Neural progenitor cell (in vitro differentiated cells): ENCODE data around the gene TRPM3. TPM values are rescaled to one million over a fixed set of nuclear protein-coding genes. Genes with fewer than 3 reads are reported as not detected.

Experiments
- DNase-seq: peaks from one replicate; pipeline ENCODE4 v3.0.0-alpha.2; 2016; ENCODE audit warnings: low spot score
- H2AFZ ChIP-seq: fragments of 200-600 bp; sonication (generic); replicated peaks from 2 replicates; pipeline ENCODE4 v1.6.1; 2016; ENCODE audit warnings: antibody characterized with exemption
- H3F3A ChIP-seq: fragments of 200-600 bp; sonication (generic); 2 replicates; pipeline ENCODE4 v1.6.1; 2016; ENCODE audit warnings: antibody characterized with exemption, low read depth
- H3K27ac ChIP-seq: fragments of 200-600 bp; sonication (generic); 2 replicates; pipeline ENCODE4 v1.5.1; 2016; ENCODE audit warnings: mild to moderate bottlenecking
- H3K27me3 ChIP-seq: fragments of 200-600 bp; sonication (generic); 2 replicates; pipeline ENCODE4 v1.6.1; 2016; ENCODE audit warnings: mild to moderate bottlenecking, moderate library complexity
- H3K36me3 ChIP-seq: fragments of 200-600 bp; sonication (generic); 2 replicates; pipeline ENCODE4 v1.5.1; 2016
- H3K4me1 ChIP-seq: fragments of 200-600 bp; sonication (generic); 2 replicates; pipeline ENCODE4 v1.6.1; 2016; ENCODE audit warnings: mixed run types
- H3K4me2 ChIP-seq: fragments of 200-600 bp; sonication (generic); 2 replicates; pipeline ENCODE4 v1.6.1; 2016
- H3K4me3 ChIP-seq: fragments of 200-600 bp; sonication (generic); 2 replicates; pipeline ENCODE4 v1.5.1; 2016
- H3K79me2 ChIP-seq: fragments of 200-600 bp; sonication (generic); 2 replicates; pipeline ENCODE4 v1.6.1; 2016; ENCODE audit warnings: low read depth
- H3K9ac ChIP-seq: fragments of 200-600 bp; sonication (generic); 2 replicates; pipeline ENCODE4 v1.6.1; 2016
- H3K9me3 ChIP-seq: fragments of 200-600 bp; sonication (generic); 2 replicates; pipeline ENCODE4 v1.5.1; 2016; ENCODE audit warnings: low read depth
- H4K20me1 ChIP-seq: fragments of 200-600 bp; sonication (generic); 2 replicates; pipeline ENCODE4 v1.6.1; 2016; ENCODE audit warnings: low read depth
- H3K27ac Mint-ChIP-seq: 3 replicates; pipeline ENCODE4 v1.8.0; 2021; ENCODE audit warnings: mixed read lengths
- H3K27me3 Mint-ChIP-seq: 2 replicates; pipeline ENCODE4 v1.8.0; 2022; ENCODE audit warnings: low read depth, mild to moderate bottlenecking, inconsistent platforms, moderate library complexity, mixed read lengths; ENCODE audit not compliant: insufficient read depth
- H3K36me3 Mint-ChIP-seq: 3 replicates; pipeline ENCODE4 v1.8.0; 2021; ENCODE audit warnings: mixed read lengths
- H3K4me1 Mint-ChIP-seq: 3 replicates; pipeline ENCODE4 v1.8.0; 2021; ENCODE audit warnings: mixed read lengths
- H3K4me3 Mint-ChIP-seq: 3 replicates; pipeline ENCODE4 v1.8.0; 2021; ENCODE audit warnings: mild to moderate bottlenecking, moderate library complexity, mixed read lengths
- H3K9me3 Mint-ChIP-seq: 3 replicates; pipeline ENCODE4 v1.8.0; 2020; ENCODE audit warnings: mixed read lengths
- EZH2 ChIP-seq: fragments of 200-600 bp; sonication (generic); IDR thresholded peaks from 2 replicates; pipeline ENCODE4 v1.6.1; 2017; ENCODE audit warnings: antibody characterized with exemption, mild to moderate bottlenecking, moderate library complexity
- EZH2phosphoT487 ChIP-seq: fragments of 200-600 bp; sonication (generic); IDR thresholded peaks from 2 replicates; pipeline ENCODE4 v1.6.1; 2017; ENCODE audit warnings: antibody characterized with exemption
- total RNA-seq: library from RNA; depleted of rRNA; stranded (reverse); fragments of >200 nt; gene quantifications from 2 replicates; pipeline ENCODE4 v1.2.3, GENCODE V29; 2015; ENCODE audit warnings: low replicate concordance
- TF ChIP-seq, protein P1 (sequence below): fragments of 200-600 bp; sonication (generic); IDR thresholded peaks from 2 replicates; pipeline ENCODE4 v1.5.1; 2017; ENCODE audit warnings: antibody characterized with exemption, mild to moderate bottlenecking

TRPM3 gene
- total RNA-seq, 1 donor from 2014 or later: 37.2 TPM

DNA sequence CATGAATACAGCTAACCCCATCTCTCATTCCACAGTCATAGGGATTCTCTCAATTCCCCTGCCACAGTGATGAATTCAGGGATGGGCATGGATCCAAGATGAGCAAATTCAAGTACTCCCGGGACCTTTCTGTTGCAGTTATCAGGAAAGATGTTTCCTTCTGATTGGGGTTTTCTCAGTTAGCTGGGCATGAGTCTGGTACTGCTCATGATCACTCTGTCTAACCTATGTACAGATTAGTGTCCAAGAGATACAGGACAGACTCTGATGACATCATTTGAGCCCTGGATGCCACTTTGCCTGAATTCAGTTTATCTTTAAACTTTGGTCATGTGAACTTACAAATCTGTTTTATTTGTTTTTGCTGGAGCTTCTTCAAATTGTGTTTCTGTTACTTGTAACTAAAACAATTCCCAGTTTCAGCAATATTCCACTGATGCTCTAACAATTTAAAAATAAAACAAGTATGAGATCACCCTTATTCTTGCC, 449.2 kb downstream of the TRPM3 start:
- Histone ChIP-seq H3K27me3 (no peaks in the 10 kb centered on the region), H3K27ac (no peak overlapping the region), H3K9me3 (no peaks in the 10 kb centered on the region), H3K36me3 (no peaks in the 10 kb centered on the region), H3F3A (no peaks in the 10 kb centered on the region), H3K79me2 (no peaks in the 10 kb centered on the region), H2AFZ (no peak overlapping the region), H3K4me3 (no peak overlapping the region), H3K4me2 (no peak overlapping the region), H3K4me1 (no peaks in the 10 kb centered on the region), H4K20me1 (no peaks in the 10 kb centered on the region), H3K9ac (no peak overlapping the region)
- H3K9me3 Mint-ChIP-seq: no peaks in the 10 kb centered on the region
- DNase-seq: no peak
- peaks cover 5% of the 10 kb centered on the region for H3K36me3 Mint-ChIP-seq
- H3K27me3 Mint-ChIP-seq: no peaks in the 10 kb centered on the region
- H3K4me1 Mint-ChIP-seq: peaks cover 9% of the 10 kb centered on the region
- H3K4me3 Mint-ChIP-seq: no peak overlapping the region
- no peak overlapping the region for H3K27ac Mint-ChIP-seq
- TF ChIP-seq EZH2 (no peak), EZH2phosphoT487 (no peak)
- TF ChIP-seq, protein P1, sequence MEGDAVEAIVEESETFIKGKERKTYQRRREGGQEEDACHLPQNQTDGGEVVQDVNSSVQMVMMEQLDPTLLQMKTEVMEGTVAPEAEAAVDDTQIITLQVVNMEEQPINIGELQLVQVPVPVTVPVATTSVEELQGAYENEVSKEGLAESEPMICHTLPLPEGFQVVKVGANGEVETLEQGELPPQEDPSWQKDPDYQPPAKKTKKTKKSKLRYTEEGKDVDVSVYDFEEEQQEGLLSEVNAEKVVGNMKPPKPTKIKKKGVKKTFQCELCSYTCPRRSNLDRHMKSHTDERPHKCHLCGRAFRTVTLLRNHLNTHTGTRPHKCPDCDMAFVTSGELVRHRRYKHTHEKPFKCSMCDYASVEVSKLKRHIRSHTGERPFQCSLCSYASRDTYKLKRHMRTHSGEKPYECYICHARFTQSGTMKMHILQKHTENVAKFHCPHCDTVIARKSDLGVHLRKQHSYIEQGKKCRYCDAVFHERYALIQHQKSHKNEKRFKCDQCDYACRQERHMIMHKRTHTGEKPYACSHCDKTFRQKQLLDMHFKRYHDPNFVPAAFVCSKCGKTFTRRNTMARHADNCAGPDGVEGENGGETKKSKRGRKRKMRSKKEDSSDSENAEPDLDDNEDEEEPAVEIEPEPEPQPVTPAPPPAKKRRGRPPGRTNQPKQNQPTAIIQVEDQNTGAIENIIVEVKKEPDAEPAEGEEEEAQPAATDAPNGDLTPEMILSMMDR: no peak

DNA sequence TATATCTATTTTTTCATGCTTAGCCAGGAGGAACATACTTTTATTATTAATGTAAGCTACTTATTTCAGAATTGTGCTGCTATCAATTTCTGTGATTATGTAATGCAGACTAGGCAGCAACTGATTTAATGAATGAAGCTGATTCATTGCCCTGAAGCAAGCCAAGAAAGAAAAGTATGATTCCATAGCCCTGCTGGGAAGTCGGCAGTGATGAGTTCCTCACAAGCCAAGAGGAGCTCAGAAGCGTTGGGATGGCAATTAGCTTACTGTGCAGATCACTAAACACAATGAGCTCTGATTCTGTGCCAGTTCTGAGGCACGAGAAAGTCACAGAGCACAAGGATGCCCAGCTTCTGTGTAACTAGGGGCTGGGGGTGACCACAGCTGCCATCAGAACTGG, 452.7 kb downstream of the TRPM3 start:
- Histone ChIP-seq H3K27me3 (no peaks in the 10 kb centered on the region), H3F3A (no peaks in the 10 kb centered on the region), H3K4me2 (no peak overlapping the region), H3K27ac (no peak overlapping the region), H3K36me3 (no peaks in the 10 kb centered on the region), H4K20me1 (no peaks in the 10 kb centered on the region), H2AFZ (no peak overlapping the region), H3K9me3 (no peaks in the 10 kb centered on the region), H3K4me1 (no peaks in the 10 kb centered on the region), H3K9ac (no peak overlapping the region), H3K79me2 (no peaks in the 10 kb centered on the region), H3K4me3 (no peak overlapping the region)
- Mint-ChIP-seq H3K4me1 (no peaks in the 10 kb centered on the region), H3K9me3 (peaks cover 2% of the 10 kb centered on the region), H3K27me3 (peaks cover 2% of the 10 kb centered on the region), H3K36me3 (peaks cover 10% of the 10 kb centered on the region), H3K27ac (no peak overlapping the region), H3K4me3 (no peak overlapping the region)
- TF ChIP-seq EZH2: no peak
- TF ChIP-seq, protein P1: no peak
- TF ChIP-seq EZH2phosphoT487: no peak
- DNase-seq: no peak

DNA sequence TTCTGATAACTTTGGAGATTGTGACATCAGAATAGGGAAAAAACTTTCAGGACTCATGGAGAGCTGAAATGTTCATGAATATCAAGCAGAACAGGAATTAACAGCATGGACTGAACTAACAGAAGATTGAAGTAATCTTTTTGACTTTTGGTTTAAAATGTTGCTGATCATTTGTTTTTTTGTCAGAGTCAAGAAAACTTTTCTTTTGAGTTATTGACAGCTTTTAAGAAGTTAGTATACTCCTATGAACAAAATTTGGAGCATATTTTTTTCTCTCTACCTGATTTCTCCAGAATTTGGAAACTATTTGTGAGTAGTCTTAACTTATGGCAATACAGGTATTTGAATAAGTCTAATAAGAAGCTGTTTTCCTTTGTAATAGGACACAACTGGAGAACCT, 462.7 kb downstream of the TRPM3 start:
- peaks cover 36% of the 10 kb centered on the region for H3K9me3 Mint-ChIP-seq
- peaks cover 15% of the 10 kb centered on the region for H3K9me3 ChIP-seq

More for the DNA sequence above, 462.7 kb downstream of the TRPM3 start:
- Histone ChIP-seq H3K27me3 (no peaks in the 10 kb centered on the region), H3K4me1 (no peaks in the 10 kb centered on the region), H2AFZ (no peak overlapping the region), H3K27ac (no peak overlapping the region), H3K36me3 (no peaks in the 10 kb centered on the region), H3F3A (no peaks in the 10 kb centered on the region), H3K4me3 (no peak overlapping the region), H3K79me2 (no peaks in the 10 kb centered on the region), H3K9ac (no peak overlapping the region), H4K20me1 (no peaks in the 10 kb centered on the region), H3K4me2 (no peak overlapping the region)
- DNase-seq: no peak
- Mint-ChIP-seq H3K36me3 (peaks cover 28% of the 10 kb centered on the region), H3K4me3 (no peak overlapping the region), H3K27ac (no peak overlapping the region), H3K4me1 (peaks cover 3% of the 10 kb centered on the region), H3K27me3 (peaks cover 2% of the 10 kb centered on the region)
- TF ChIP-seq, protein P1: no peak
- TF ChIP-seq EZH2phosphoT487 (no peak), EZH2 (no peak)
